Brain pericyte (primary cell): ENCODE results near the gene EML1.
"Not testable (repeated sequence)": the region's sequence is repeated elsewhere in the genome, so short reads cannot be mapped to it uniquely, and the experiment has no call there.

ENCODE experiments used
- DNase-seq: peaks from one replicate; pipeline ENCODE4 v3.0.0-alpha.2; 2012; ENCODE audit warnings: low read depth, low spot score

EML1 gene

GRCh38 chr14:99937475-99938244 is 144.4 kb downstream of the EML1 start:
- DNase-seq = no peak

GRCh38 chr14:99938376-99938775 is 145.2 kb downstream of the EML1 start:
- DNase-seq = no peak

- DNase-seq = no peak
Observed at GRCh38 chr14:99938896-99939295, 145.7 kb downstream of the EML1 start.

- DNase-seq = no peak
Observed at GRCh38 chr14:99939421-99939820, 146.2 kb downstream of the EML1 start.

GRCh38 chr14:99940064-99940463 is 146.9 kb downstream of the EML1 start:
- no peak for DNase-seq

GRCh38 chr14:99941211-99941610 is 148.0 kb downstream of the EML1 start:
- DNase-seq = no peak

- no peak for DNase-seq
Observed at GRCh38 chr14:99943620-99944019, 150.4 kb downstream of the EML1 start.

DNA sequence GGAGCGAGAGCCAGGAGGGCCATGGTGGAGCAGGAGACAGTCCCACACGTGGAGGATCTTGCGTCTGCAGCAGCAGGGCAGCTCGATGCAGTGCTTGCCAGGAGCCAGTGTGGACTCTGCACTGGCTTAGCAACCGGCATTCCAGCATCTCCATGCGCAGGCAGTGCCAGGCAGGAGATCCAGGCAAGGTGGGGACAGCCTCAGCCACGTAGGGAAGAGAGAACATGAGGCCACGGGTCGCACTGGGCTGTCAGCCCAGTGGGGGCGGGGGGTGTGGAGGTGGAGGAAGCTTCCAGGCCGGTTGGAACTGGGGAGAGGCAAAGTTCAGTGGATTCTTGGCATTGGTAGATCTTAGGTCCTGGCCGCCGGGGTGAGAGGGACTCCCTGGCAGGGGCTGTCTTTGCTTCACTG is 151.0 kb downstream of the EML1 start:
- no peak for DNase-seq

- no peak for DNase-seq
Observed at GRCh38 chr14:99945732-99946651, 152.8 kb downstream of the EML1 start.

DNA sequence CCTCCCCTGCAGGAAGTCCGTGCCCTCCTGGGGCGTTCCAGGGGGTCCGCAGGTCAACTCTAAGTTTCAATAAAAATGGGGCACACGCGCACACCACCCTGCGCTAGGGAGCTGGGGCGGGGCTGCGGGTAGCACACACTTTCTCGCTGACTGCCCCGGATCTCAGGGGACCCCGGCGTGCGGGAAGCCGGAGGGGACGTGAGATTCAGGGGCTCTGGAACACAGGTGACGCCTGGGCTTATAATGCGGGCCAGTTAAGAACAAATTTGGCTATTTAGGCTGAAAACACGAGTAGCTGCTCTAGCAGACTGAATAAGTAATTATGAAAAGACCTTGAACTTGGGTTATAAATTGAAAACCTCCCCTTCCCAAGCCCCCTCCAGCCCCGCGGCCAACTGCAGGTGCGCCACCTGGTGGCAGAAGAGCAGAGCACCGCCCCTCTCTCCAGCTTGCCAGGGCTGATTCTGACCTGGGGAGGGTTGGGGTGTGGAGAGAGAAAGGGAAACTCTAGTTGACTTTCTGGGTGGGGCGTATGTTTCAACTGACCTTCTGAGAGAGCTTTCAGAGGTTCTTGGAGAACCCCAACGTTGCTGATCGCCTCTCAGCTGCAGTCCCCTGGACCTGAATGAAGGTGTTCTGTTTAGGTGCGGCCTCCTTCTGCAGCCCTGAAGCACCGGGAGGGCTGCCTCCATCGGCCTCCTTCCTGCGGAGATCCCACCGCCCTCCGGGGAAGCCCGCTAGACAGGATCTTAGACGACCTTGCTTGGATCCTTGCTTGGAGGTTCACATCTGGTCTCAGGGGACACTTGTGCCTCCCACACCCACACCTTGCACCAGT is 153.7 kb downstream of the EML1 start:
- no peak for DNase-seq

DNA sequence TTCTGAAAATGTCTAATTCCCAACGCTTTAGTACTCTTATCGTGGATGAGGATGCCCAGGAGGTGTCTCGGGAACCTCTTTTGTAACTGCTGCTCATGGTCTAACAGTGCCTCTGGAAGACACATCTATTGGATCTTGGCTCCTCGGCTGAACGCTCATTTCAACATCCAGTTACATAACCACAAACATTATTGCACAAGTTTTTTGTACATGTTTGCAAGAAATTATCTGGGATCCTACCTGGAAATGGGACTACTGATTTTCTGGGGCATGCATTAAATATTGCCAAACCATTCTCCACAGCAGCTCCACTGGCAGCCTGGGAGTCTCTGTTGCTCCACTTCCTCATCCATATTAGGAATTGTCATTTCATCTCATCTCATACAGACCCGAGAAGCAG is 154.5 kb downstream of the EML1 start:
- no peak for DNase-seq

DNA sequence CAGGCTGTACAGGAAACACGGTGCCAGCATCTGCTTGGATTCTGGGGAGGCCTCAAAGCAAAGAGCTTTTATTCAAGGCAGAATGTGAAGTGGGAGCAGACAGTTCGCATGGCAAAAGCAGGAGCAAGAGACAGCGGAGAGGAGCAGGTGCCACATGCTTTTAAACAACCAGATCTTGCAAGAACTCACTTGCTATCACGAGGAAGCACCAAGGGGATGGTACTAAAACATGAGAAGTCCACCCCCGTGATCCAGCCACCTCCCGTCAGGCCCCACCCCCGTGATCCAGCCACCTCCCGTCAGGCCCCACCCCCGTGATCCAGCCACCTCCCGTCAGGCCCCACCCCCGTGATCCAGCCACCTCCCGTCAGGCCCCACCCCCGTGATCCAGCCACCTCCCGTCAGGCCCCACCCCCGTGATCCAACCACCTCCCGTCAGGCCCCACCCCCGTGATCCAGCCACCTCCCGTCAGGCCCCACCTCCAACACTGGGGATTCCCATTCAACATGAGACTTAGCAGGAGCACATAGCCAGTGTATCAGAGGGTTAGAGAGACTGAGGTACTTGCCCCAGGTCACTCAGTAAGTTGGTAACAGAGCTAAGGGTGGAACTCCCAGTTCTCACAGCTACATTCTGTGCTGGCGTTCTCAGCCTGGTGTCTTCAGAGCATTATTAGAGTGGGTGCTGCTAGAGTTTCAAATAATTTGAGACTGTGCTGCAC is 156.0 kb downstream of the EML1 start:
- DNase-seq = not testable (repeated sequence)

DNA sequence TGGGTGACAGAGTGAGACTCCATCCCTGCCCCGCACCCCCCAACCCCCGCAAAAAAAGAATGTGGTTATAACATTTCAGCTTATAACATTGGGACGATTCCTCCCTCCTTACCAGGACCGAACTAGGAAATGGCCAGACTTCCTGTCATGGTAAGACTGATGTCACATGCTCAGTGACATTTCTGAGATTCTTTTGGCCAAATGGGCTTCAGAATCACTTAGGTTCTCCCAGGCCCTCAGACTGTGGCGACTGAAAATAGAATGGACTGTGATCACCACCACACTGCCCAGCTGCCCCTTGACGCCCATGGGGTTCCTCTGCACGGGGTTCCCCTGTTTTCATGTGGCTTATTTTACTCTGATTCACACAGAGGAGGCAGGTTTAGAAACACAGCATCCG is 157.0 kb downstream of the EML1 start:
- no peak for DNase-seq

GRCh38 chr14:99951085-99951484 is 157.9 kb downstream of the EML1 start:
- DNase-seq = no peak

- no peak for DNase-seq
Observed at GRCh38 chr14:99952039-99952438, 158.8 kb downstream of the EML1 start.

GRCh38 chr14:99952453-99952852 is 159.2 kb downstream of the EML1 start:
- no peak for DNase-seq

DNA sequence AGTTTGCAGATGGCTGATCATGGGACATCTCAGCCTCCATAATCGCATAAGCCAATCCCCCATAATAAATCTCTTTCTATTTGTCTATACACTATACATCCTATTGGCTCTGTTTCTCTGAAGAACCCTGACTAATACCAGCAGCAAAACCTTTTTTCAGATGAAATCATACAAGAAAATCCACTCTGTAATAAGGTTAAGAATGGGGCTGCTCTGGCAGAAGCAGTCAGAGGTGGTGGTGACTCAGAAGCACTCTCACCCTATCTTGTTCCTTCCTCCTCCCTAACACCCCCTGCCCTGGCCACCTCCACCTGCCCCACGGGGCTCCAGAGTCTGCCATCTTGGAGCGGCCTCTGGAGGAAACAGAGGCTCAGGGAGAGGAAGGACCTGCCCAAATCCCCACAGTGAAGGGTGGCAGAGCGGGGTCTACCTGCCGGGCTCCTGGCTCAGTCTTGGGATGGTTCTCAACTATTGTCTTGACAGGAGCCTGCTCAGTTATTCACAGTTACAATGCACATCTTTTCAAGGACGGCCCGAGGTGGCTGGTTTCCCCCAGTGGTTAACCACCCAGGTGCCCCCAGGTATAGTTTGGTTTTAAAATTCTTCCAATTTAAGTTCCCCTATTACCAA is 162.7 kb downstream of the EML1 start:
- DNase-seq = no peak

DNA sequence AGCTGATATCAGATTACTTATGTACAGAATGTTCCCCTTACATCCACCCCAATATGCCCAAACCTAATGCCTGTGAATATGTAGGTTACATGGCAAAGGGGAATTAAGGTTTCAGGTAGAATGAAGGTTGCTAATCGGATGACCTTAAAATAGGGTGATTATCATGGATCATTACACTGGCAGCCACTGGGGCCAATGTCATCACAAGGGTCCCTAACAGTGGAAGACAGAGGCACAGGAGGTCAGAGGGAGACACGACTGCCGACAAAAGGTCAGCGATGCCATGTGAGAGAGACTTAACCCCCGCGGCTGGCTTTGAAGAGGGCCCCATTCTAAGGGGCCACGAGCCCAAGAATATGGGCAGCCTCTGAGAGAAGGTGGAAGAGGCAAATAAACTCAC is 165.2 kb downstream of the EML1 start:
- no peak for DNase-seq

DNA sequence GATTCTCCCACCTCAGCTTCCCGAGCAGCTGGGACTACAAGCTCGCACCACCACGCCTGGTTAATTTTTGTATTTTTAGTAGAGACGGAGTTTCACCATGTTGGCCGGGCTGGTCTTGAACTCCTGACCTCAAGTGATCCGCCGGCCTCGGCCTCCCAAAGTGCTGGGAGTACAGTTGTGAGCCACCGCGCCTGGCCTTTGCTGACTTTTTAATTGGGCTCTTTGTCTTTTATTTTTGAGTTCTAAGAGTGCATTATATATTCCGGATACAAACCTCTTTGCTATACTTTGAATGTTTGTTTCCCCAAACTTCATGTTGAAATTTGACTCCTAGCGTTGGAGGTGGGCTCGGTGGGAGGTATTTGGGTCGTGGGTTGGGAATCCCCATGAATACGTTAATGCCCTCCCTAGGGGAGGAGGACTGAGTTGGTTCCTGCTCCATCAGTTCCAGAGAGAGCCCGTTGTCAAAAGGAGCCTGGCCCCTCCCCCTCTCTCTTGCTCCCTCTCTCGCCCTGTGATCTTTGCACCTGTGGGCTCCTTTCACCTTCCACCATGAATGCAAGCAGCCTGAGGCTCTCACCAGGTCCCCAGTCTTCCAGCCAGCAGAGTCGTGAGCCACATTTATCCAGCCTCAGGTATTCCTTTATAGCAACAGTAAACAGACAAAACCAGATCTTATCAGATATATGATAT is 168.8 kb downstream of the EML1 start:
- DNase-seq = no peak

- DNase-seq = no peak
Observed at GRCh38 chr14:99964979-99965378, 171.8 kb downstream of the EML1 start.
